ENCODE measurements around the gene GLIS1. TPM values are rescaled to one million over a fixed set of nuclear protein-coding genes. Genes with fewer than 3 reads are reported as not detected.

The GLIS1 gene
- total and polyA plus RNA-seq, 2 of the 8 experiments (the other 6 are each of a cell fraction or from before 2014, with no cell fraction given), result 0.15 to 0.22 TPM

DNA sequence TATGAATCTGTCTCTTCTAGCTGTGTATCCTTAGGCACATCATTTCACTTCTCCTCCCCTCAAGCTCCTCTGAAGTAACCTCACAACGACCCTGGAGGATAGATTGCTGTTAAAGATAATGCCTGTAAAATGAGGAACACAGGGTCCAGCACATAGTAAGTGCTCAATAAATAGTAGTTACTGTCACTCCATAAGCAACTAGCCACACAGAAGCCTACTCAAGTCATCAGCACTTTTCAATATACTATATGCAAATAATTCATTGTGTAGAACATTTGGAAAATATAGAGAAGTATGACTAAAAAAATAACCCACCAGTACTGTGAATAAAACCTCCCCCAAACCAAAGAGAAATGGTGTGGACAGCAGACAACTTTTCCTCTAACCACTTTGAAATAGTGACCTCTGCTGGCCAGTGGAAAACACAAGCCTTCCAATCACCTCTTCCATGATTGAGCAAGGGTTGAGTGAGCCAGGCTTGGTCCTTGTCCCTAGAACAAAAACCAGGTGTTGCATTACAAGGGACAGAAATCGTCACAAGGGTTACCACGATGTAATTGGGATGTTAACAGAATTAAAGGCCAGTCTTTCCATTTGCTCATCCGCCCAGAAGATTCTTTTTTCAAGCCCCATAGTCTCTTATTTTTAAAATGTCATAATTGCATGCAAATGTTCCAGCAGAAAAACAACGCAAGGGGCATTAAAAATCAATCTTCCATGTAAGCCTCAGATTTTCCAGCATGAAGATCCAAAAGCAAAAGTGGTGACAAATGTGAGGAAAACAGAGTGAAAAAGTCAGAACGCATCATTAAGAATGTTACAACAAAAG, 15.7 kb upstream of the GLIS1 start (continued):
- TF ChIP-seq CHD7 (IDR thresholded peaks at IDR 0.05; ENCODE audit: insufficient replicate concordance, low read length), result no peak
- no peak for TF ChIP-seq SUZ12 (IDR thresholded peaks at IDR 0.05; ENCODE audit: low read length)

Data from H1 (cell line).